ENCODE measurements around the gene MBD2. TPM values are rescaled to one million over a fixed set of nuclear protein-coding genes. Genes with fewer than 3 reads are reported as not detected.

Gene MBD2
- total and polyA plus RNA-seq, 9 donors = 21.9 to 59.0 (median 45.0) TPM

DNA sequence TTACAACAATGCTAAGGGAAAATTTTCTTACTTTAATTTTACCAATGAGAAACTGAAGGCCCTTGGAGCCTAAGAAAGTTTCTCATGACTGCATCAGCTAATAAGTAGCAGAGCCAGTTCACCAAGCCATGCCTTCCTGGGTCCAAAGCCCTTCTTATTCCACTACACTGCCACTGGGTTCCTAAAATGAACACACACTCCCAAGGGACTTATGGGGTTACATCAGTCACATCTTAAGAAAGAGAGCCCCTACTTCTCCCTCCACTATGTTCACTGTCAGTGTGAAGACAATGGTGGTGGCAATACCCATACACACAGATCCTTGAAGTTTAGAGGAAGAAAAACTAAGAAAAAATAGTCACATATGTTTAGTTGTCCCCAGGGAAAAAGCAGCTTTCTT lies 20.6 kb downstream of the MBD2 start:
- peaks cover 1% of the 10 kb centered on the region for H3K4me1 ChIP-seq (ENCODE audit: insufficient read depth)
- H3K27me3 ChIP-seq = no peaks in the 10 kb centered on the region
- H3K27ac ChIP-seq = no peak overlapping the region
- TF ChIP-seq POLR2A (IDR thresholded peaks at IDR 0.05) (no peak), EP300 (IDR thresholded peaks at IDR 0.05) (no peak)
- TF ChIP-seq, protein P1, sequence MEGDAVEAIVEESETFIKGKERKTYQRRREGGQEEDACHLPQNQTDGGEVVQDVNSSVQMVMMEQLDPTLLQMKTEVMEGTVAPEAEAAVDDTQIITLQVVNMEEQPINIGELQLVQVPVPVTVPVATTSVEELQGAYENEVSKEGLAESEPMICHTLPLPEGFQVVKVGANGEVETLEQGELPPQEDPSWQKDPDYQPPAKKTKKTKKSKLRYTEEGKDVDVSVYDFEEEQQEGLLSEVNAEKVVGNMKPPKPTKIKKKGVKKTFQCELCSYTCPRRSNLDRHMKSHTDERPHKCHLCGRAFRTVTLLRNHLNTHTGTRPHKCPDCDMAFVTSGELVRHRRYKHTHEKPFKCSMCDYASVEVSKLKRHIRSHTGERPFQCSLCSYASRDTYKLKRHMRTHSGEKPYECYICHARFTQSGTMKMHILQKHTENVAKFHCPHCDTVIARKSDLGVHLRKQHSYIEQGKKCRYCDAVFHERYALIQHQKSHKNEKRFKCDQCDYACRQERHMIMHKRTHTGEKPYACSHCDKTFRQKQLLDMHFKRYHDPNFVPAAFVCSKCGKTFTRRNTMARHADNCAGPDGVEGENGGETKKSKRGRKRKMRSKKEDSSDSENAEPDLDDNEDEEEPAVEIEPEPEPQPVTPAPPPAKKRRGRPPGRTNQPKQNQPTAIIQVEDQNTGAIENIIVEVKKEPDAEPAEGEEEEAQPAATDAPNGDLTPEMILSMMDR (IDR thresholded peaks at IDR 0.05) = no peak
- no peak overlapping the region for H3K4me3 ChIP-seq
- no peaks in the 10 kb centered on the region for H3K36me3 ChIP-seq
- intact Hi-C loops (cut with DNase I) = no loop called here
- no peaks in the 10 kb centered on the region for H3K9me3 ChIP-seq
- DNase-seq = no peak

DNA sequence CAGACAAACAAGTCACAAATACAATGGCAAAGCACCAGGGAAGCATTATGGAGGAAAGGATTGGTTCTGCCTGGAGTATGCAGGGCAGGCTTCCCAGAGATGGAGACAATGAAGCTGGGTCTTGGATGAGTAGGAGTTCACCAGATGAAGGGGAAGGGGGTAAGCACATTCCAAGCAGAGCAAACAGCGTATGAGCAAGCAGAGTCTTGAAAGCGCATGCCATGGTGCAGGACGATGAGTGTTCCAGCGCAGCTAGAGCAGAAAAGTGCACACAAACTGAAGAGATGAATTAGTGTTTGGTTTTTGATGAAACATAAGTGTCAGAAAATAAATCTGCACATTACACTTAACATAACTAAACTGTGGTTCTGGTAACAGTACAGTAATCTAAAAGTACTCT lies 21.6 kb downstream of the MBD2 start:
- Histone ChIP-seq H3K27ac (no peak overlapping the region), H3K36me3 (no peaks in the 10 kb centered on the region), H3K4me3 (no peak overlapping the region), H3K9me3 (no peaks in the 10 kb centered on the region), H3K4me1 (ENCODE audit: insufficient read depth) (peaks cover 1% of the 10 kb centered on the region), H3K27me3 (no peaks in the 10 kb centered on the region)
- TF ChIP-seq EP300 (IDR thresholded peaks at IDR 0.05) = no peak
- TF ChIP-seq POLR2A (IDR thresholded peaks at IDR 0.05) = no peak
- TF ChIP-seq, protein P1 (IDR thresholded peaks at IDR 0.05) = no peak
- DNase-seq = no peak
- 95 to 99% (median 97%) methylated on average over 4 of the region's 4 CpGs for WGBS, 3 donors
- intact Hi-C loops (cut with DNase I) = no loop called here

DNA sequence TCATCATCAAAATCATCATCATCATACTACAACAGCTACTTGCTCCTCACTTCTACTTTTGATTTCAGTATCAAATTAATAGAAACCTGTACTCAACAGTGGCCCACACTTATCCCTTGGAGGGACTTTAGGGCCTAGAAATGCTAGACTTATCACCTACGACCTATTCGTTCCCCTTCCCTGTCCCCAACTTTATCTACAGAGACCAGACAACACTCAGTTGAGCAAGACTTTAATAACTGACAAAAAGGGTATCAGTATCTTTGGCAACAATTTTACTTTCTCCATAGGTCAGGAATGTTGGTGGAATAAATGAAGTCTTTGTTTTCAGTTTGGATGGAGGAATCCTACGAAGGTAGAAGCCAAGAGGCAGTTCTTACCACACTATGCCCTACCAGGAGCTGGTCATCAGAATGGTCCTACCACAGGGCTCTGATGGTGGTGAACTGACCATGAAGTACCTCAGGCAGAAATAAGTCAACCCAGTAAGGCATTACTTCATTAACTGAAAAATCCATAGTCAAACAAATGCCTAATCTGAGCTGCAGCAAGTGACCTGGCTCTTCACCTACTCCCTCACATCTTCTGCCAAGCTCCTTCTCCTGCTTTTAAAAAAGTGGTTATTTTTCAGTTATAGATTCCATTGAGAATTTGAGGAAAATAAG lies 26.6 kb downstream of the MBD2 start:
- no peak overlapping the region for H3K27ac ChIP-seq
- WGBS, 3 donors = 95 to 98% (median 96%) methylated on average over 3 of the region's 3 CpGs
- no peaks in the 10 kb centered on the region for H3K9me3 ChIP-seq
- H3K4me1 ChIP-seq (ENCODE audit: insufficient read depth) = no peaks in the 10 kb centered on the region
- TF ChIP-seq POLR2A (IDR thresholded peaks at IDR 0.05) = no peak
- TF ChIP-seq, protein P1 (IDR thresholded peaks at IDR 0.05) = no peak
- TF ChIP-seq EP300 (IDR thresholded peaks at IDR 0.05) = no peak
- intact Hi-C loops (cut with DNase I) = no loop called here
- no peaks in the 10 kb centered on the region for H3K27me3 ChIP-seq
- H3K4me3 ChIP-seq = no peak overlapping the region
- no peaks in the 10 kb centered on the region for H3K36me3 ChIP-seq
- no peak for DNase-seq

DNA sequence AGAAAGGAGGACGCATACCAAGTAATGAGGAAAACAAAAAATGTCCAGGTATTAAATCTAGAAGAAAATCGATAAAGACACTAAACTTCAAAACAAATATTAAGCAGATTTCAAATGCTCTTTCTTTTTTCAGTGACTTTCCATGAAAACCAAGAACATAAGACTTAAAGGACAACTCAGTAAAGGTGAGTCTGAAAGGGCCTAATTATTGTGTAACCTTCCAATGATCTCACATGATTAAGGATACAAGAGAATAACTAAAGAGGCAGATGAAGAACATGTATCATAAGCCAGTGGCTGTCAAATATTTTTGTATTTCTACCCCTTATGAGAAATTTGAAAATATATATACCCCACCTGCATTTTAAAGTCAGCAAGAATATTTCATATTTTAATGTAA lies 30.7 kb downstream of the MBD2 start:
- 90 to 94% (median 93%) methylated on average over 2 of the region's 2 CpGs for WGBS, 3 donors
- no peak overlapping the region for H3K27ac ChIP-seq
- no peaks in the 10 kb centered on the region for H3K27me3 ChIP-seq
- TF ChIP-seq, protein P1 (IDR thresholded peaks at IDR 0.05) = no peak
- TF ChIP-seq EP300 (IDR thresholded peaks at IDR 0.05) = no peak
- no peak for TF ChIP-seq POLR2A (IDR thresholded peaks at IDR 0.05)
- no peaks in the 10 kb centered on the region for H3K4me1 ChIP-seq (ENCODE audit: insufficient read depth)
- H3K36me3 ChIP-seq = no peaks in the 10 kb centered on the region
- no peak for DNase-seq
- no peak overlapping the region for H3K4me3 ChIP-seq
- intact Hi-C loops (cut with DNase I) = no loop called here
- no peaks in the 10 kb centered on the region for H3K9me3 ChIP-seq
